ENCODE results near the gene NINL. TPM values are rescaled to one million over a fixed set of nuclear protein-coding genes. Genes with fewer than 3 reads are reported as not detected.

NINL gene
- total and polyA plus RNA-seq, 12 donors = 1.3 to 17.9 (median 3.8) TPM

GRCh38 chr20:25467441-25467840 is 117.9 kb downstream of the NINL start:
- Histone ChIP-seq H3K27ac (no peak overlapping the region), H3K4me3 (no peak overlapping the region), H3K36me3 (peaks cover 0 to 22% (median 0%) of the 10 kb centered on the region in 9 donors), H3K9me3 (no peaks in the 10 kb centered on the region), H3K4me1 (peaks cover 0 to 9% (median 3%) of the 10 kb centered on the region in 9 donors), H3K27me3 (no peaks in the 10 kb centered on the region)
- no peak for DNase-seq
- TF ChIP-seq CTCF (IDR thresholded peaks at IDR 0.05) = no peak
- intact Hi-C loops (cut with DNase I) = loop anchor here in 1 of 10 donors (10.0 kb wide), 1 partner anchor 67 kb away; no protein-coding TSS in a partner anchor
- WGBS, 2 donors = 89 to 90% methylated on average over 8 of the region's 8 CpGs
- ATAC-seq = no peak

- 91 to 94% methylated on average over 7 of the region's 7 CpGs for WGBS, 2 donors
- peaks cover 0 to 22% (median 0%) of the 10 kb centered on the region in 9 donors for H3K36me3 ChIP-seq
- peaks cover 0 to 9% (median 3%) of the 10 kb centered on the region in 9 donors for H3K4me1 ChIP-seq
- no peak overlapping the region for H3K27ac ChIP-seq
- intact Hi-C loops (cut with DNase I) = loop anchor here in 1 of 10 donors (10.0 kb wide), 1 partner anchor 68 kb away; no protein-coding TSS in a partner anchor
- no peaks in the 10 kb centered on the region for H3K9me3 ChIP-seq
- H3K4me3 ChIP-seq = no peak overlapping the region
- ATAC-seq = no peak
- no peaks in the 10 kb centered on the region for H3K27me3 ChIP-seq
- no peak for DNase-seq
- TF ChIP-seq CTCF (IDR thresholded peaks at IDR 0.05) = no peak
These were observed 118.5 kb downstream of the NINL start for GRCh38 chr20:25466846-25467245.

- no peaks in the 10 kb centered on the region for H3K9me3 ChIP-seq
These were observed 119.8 kb downstream of the NINL start for GRCh38 chr20:25465243-25466135.

More at GRCh38 chr20:25465243-25466135, 119.8 kb downstream of the NINL start:
- H3K4me1 ChIP-seq = peaks cover 0 to 9% (median 3%) of the 10 kb centered on the region in 9 donors
- no peak overlapping the region for H3K4me3 ChIP-seq
- ATAC-seq (peak in 6 of 8 donors; percentile 19 to 64 (median 34)), DNase-seq (peak in 1 of 2 donors; percentile 32)
- WGBS, 2 donors = 73 to 86% methylated on average over 15 of the region's 15 CpGs
- H3K27me3 ChIP-seq = no peaks in the 10 kb centered on the region
- peak overlapping the region in 1 of 10 donors; percentile 22 for H3K27ac ChIP-seq
- TF ChIP-seq CTCF (IDR thresholded peaks at IDR 0.05) = no peak
- H3K36me3 ChIP-seq = peaks cover 0 to 34% (median 0%) of the 10 kb centered on the region in 9 donors
- intact Hi-C loops (cut with DNase I) = loop anchor here in 1 of 10 donors (10.0 kb wide), 1 partner anchor 69 kb away; no protein-coding TSS in a partner anchor

Data from heart right ventricle (tissue), 16 donors.